Measurements from ENCODE around the gene B3GAT3.
"Not testable (repeated sequence)": the region's sequence is repeated elsewhere in the genome, so short reads cannot be mapped to it uniquely, and the experiment has no call there.

DNA sequence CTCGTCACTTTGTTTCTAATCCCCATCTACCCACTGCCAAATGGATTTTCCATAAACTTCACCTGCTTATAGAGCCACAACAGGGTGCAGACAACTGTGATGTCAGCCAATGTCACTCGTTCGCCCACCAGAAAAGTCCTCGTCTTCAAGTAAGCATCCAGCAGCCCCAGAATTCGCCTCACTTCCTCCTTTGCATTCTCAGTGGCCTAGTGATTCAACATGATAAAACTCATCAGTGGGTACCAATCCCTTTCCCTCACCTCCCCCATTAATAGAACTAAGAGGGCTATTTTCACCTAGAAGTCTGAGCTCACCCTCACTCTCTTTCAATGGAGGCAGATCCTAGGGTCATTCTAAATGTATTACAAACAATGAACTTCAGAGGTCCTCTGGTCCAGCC, 50.9 kb downstream of the B3GAT3 start:
- TF ChIP-seq EP300 (IDR thresholded peaks at IDR 0.05; ENCODE audit: low read depth); POLR2A (IDR thresholded peaks at IDR 0.05): not testable (repeated sequence)
- TF ChIP-seq, protein P1, sequence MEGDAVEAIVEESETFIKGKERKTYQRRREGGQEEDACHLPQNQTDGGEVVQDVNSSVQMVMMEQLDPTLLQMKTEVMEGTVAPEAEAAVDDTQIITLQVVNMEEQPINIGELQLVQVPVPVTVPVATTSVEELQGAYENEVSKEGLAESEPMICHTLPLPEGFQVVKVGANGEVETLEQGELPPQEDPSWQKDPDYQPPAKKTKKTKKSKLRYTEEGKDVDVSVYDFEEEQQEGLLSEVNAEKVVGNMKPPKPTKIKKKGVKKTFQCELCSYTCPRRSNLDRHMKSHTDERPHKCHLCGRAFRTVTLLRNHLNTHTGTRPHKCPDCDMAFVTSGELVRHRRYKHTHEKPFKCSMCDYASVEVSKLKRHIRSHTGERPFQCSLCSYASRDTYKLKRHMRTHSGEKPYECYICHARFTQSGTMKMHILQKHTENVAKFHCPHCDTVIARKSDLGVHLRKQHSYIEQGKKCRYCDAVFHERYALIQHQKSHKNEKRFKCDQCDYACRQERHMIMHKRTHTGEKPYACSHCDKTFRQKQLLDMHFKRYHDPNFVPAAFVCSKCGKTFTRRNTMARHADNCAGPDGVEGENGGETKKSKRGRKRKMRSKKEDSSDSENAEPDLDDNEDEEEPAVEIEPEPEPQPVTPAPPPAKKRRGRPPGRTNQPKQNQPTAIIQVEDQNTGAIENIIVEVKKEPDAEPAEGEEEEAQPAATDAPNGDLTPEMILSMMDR (IDR thresholded peaks at IDR 0.05) = not testable (repeated sequence)
